ENCODE data around the gene PRSS8.

Gene PRSS8

GRCh38 chr16:31099860-31100638 lies 35.5 kb downstream of the PRSS8 start:
- DNase-seq: no peak

GRCh38 chr16:31094424-31095120 lies 41.0 kb downstream of the PRSS8 start, which contains the start of gene VKORC1:
VKORC1 (minus strand) TSS chr16:31094797; CDS start chr16:31094729, 68 bp downstream.
- DNase-seq: peak; percentile 95

GRCh38 chr16:31094088-31094423 lies 41.5 kb downstream of the PRSS8 start:
- DNase-seq: no peak

- DNase-seq: no peak
Observed at GRCh38 chr16:31093132-31093703, 42.3 kb downstream of the PRSS8 start.

- no peak for DNase-seq
Observed at GRCh38 chr16:31092330-31092729, 43.2 kb downstream of the PRSS8 start.

- no peak for DNase-seq
Observed at GRCh38 chr16:31090540-31090939, 45.0 kb downstream of the PRSS8 start.

- no peak for DNase-seq
Observed at GRCh38 chr16:31089199-31089598, 46.3 kb downstream of the PRSS8 start.

- DNase-seq: no peak
Observed at GRCh38 chr16:31088459-31089183, 46.9 kb downstream of the PRSS8 start, which contains the start of gene PRSS53. PRSS53 (minus strand) TSS chr16:31088943; CDS start chr16:31088809, 134 bp downstream.

GRCh38 chr16:31087971-31088370 lies 47.6 kb downstream of the PRSS8 start:
- no peak for DNase-seq

GRCh38 chr16:31087481-31087880 lies 48.0 kb downstream of the PRSS8 start:
- no peak for DNase-seq

- no peak for DNase-seq
Observed at GRCh38 chr16:31086629-31086906, 49.0 kb downstream of the PRSS8 start.

GRCh38 chr16:31085873-31086628 lies 49.5 kb downstream of the PRSS8 start:
- DNase-seq: no peak

- DNase-seq: no peak
Observed at GRCh38 chr16:31085411-31085810, 50.1 kb downstream of the PRSS8 start.

- DNase-seq: no peak
Observed at GRCh38 chr16:31084584-31085302, 50.8 kb downstream of the PRSS8 start.

- DNase-seq: no peak
Observed at GRCh38 chr16:31083981-31084380, 51.5 kb downstream of the PRSS8 start.

GRCh38 chr16:31083556-31083955 lies 52.0 kb downstream of the PRSS8 start:
- no peak for DNase-seq

GRCh38 chr16:31083081-31083480 lies 52.4 kb downstream of the PRSS8 start:
- DNase-seq: no peak

- no peak for DNase-seq
Observed at GRCh38 chr16:31082368-31083045, 53.0 kb downstream of the PRSS8 start.
